ENCODE data around the gene PTMA. TPM values are rescaled to one million over a fixed set of nuclear protein-coding genes. Genes with fewer than 3 reads are reported as not detected.
"Not testable (repeated sequence)": the region's sequence is repeated elsewhere in the genome, so short reads cannot be mapped to it uniquely, and the experiment has no call there.

The PTMA gene
- total RNA-seq, 6 experiments from 2014 or later = 467 to 853 (median 787) TPM

GRCh38 chr2:231737761-231738160 is 29.4 kb downstream of the PTMA start:
- Mint-ChIP-seq H3K4me1 (ENCODE audit: low read depth) (no peaks in the 10 kb centered on the region), H3K9me3 (no peaks in the 10 kb centered on the region), H3K4me3 (no peak overlapping the region), H3K27me3 (ENCODE audit: insufficient read depth) (peaks cover 3% of the 10 kb centered on the region; the same call in 1 of the 2 replicates), H3K27ac (no peak overlapping the region), H3K36me3 (ENCODE audit: low read depth) (peaks cover 4% of the 10 kb centered on the region; the same call in 1 of the 2 replicates)
- no peak for TF ChIP-seq CTCF (IDR thresholded peaks at IDR 0.05)
- DNase-seq = no peak

- H3K27me3 Mint-ChIP-seq (ENCODE audit: insufficient read depth) = peaks cover 4% of the 10 kb centered on the region; the same call in 1 of the 2 replicates
- no peaks in the 10 kb centered on the region for H3K9me3 Mint-ChIP-seq
- H3K4me3 Mint-ChIP-seq = no peak overlapping the region
- H3K27ac Mint-ChIP-seq = no peak overlapping the region
- no peak for DNase-seq
- H3K36me3 Mint-ChIP-seq (ENCODE audit: low read depth) = no peaks in the 10 kb centered on the region
- H3K4me1 Mint-ChIP-seq (ENCODE audit: low read depth) = no peaks in the 10 kb centered on the region
- no peak for TF ChIP-seq CTCF (IDR thresholded peaks at IDR 0.05)
Observed at GRCh38 chr2:231743376-231744116, 35.2 kb downstream of the PTMA start.

GRCh38 chr2:231745303-231746038 is 37.1 kb downstream of the PTMA start:
- Mint-ChIP-seq H3K27ac (no peak overlapping the region), H3K36me3 (ENCODE audit: low read depth) (peaks cover 4% of the 10 kb centered on the region; the same call in 1 of the 2 replicates), H3K4me1 (ENCODE audit: low read depth) (no peaks in the 10 kb centered on the region), H3K9me3 (no peaks in the 10 kb centered on the region), H3K4me3 (no peak overlapping the region), H3K27me3 (ENCODE audit: insufficient read depth) (peaks cover 2% of the 10 kb centered on the region; the same call in 1 of the 2 replicates)
- TF ChIP-seq CTCF (IDR thresholded peaks at IDR 0.05) = no peak
- no peak for DNase-seq

- H3K9me3 Mint-ChIP-seq; H3K4me1 Mint-ChIP-seq (ENCODE audit: low read depth); H3K4me3 Mint-ChIP-seq; H3K27me3 Mint-ChIP-seq (ENCODE audit: insufficient read depth); H3K36me3 Mint-ChIP-seq (ENCODE audit: low read depth); H3K27ac Mint-ChIP-seq; DNase-seq: not testable (repeated sequence)
Observed at GRCh38 chr2:231748153-231748896, 40.0 kb downstream of the PTMA start.

GRCh38 chr2:231749016-231749415 is 40.7 kb downstream of the PTMA start:
- H3K4me3 Mint-ChIP-seq; H3K9me3 Mint-ChIP-seq; DNase-seq; H3K4me1 Mint-ChIP-seq (ENCODE audit: low read depth); H3K27ac Mint-ChIP-seq; H3K27me3 Mint-ChIP-seq (ENCODE audit: insufficient read depth); H3K36me3 Mint-ChIP-seq (ENCODE audit: low read depth): not testable (repeated sequence)

GRCh38 chr2:231751042-231751815 is 42.9 kb downstream of the PTMA start:
- Mint-ChIP-seq H3K4me3 (no peak overlapping the region), H3K27me3 (ENCODE audit: insufficient read depth) (no peaks in the 10 kb centered on the region), H3K36me3 (ENCODE audit: low read depth) (peaks cover 4% of the 10 kb centered on the region; the same call in 1 of the 2 replicates), H3K27ac (no peak overlapping the region), H3K4me1 (ENCODE audit: low read depth) (no peaks in the 10 kb centered on the region), H3K9me3 (no peaks in the 10 kb centered on the region)
- TF ChIP-seq CTCF (IDR thresholded peaks at IDR 0.05) = no peak
- no peak for DNase-seq

All from HFFc6 (cell line).